Transverse colon (tissue), 4 donors: ENCODE data around the gene RGS13. TPM values are rescaled to one million over a fixed set of nuclear protein-coding genes. Genes with fewer than 3 reads are reported as not detected.

Experiments used
- DNase-seq: peaks from one replicate; pipeline ENCODE4 v3.0.0-alpha.2; 2019
- H3K27ac ChIP-seq, 4 donors: fragments of 200-600 bp; sonication (generic); 2 replicates each; pipeline ENCODE4 v1.5.1; 2016 to 2018; ENCODE audit warnings: inconsistent platforms in 4 of 4
- H3K27me3 ChIP-seq: fragments of 200-600 bp; sonication (generic); 2 replicates; pipeline ENCODE4 v1.5.1; 2017; ENCODE audit warnings: inconsistent platforms
- H3K36me3 ChIP-seq, 4 donors: fragments of 200-600 bp; sonication (generic); 2 replicates each; pipeline ENCODE4 v1.5.1; 2017 to 2019; ENCODE audit warnings: inconsistent platforms in 4 of 4
- H3K4me1 ChIP-seq, 4 donors: fragments of 200-600 bp; sonication (generic); 2 replicates each; pipeline ENCODE4 v1.5.1; 2017 to 2020; ENCODE audit warnings: inconsistent platforms in 4 of 4
- H3K4me3 ChIP-seq, 4 donors: fragments of 200-600 bp; sonication (generic); 1 replicate in 1 of 4; 2 replicates in 3 of 4; pipeline versions ENCODE4 v1.5.1 to v1.6.1; 2017 to 2019; ENCODE audit warnings: inconsistent platforms in 4 of 4
- H3K9me3 ChIP-seq, 2 donors: fragments of 200-600 bp; sonication (generic); 2 replicates each; pipeline ENCODE4 v1.5.1; 2017 to 2019; ENCODE audit warnings: inconsistent platforms in 2 of 2
- EP300 ChIP-seq: sonication (generic); formaldehyde crosslinking; IDR thresholded peaks from one replicate; pipeline ENCODE4 v1.6.1; 2017; ENCODE audit warnings: antibody characterized with exemption, low read depth
- POLR2A ChIP-seq: fragments of 450-650 bp; IDR thresholded peaks from one replicate; pipeline ENCODE4 v1.6.1; 2016; ENCODE audit warnings: antibody characterized with exemption, mild to moderate bottlenecking, moderate library complexity
- POLR2AphosphoS5 ChIP-seq, 3 donors: sonication (generic); formaldehyde crosslinking; IDR thresholded peaks; one replicate each; pipeline ENCODE4 v1.6.1; 2016; ENCODE audit warnings: antibody characterized with exemption in 3 of 3
- WGBS, 2 donors: methylation state at CpG; one replicate each; pipeline ENCODE4 v1.1.5; 2018; ENCODE audit warnings: low coverage in 1 of 2; 5-methylcytosine and 5-hydroxymethylcytosine counted together
- in situ Hi-C, 4 donors: fragments of 200-750 bp; cut with MboI; loops; one replicate each; pipeline versions ENCODE4 v1.15.0 to v1.15.1; 2017; ENCODE audit warnings: low sequenced_read_pairs in 3 of 4, low pct_ligation_motif_present in 1 of 4, low pct_unique_long_range_greater_than_20kb in 1 of 4
- intact Hi-C: fragments of 100-400 bp; cut with DNase I; formaldehyde crosslinking; loops from one replicate; pipeline ENCODE4 v1.15.1; 2023; ENCODE audit warnings: low total_unique reads
- total RNA-seq, 4 donors: library from RNA; depleted of rRNA; stranded (reverse); fragments of >200 nt; gene quantifications; one replicate each; pipeline ENCODE4 v1.1.0, GENCODE V29; 2016
- TF ChIP-seq, protein P1 (sequence below), 5 experiments: fragments of 200-600 bp in 3 of 5; fragments of 450-650 bp in 2 of 5; sonication (generic) in 3 of 5; IDR thresholded peaks; 1 replicate in 2 of 5; 2 replicates in 3 of 5; pipeline ENCODE4 v1.5.1; 2016 to 2017; ENCODE audit warnings: antibody characterized with exemption in 5 of 5, inconsistent platforms in 3 of 5, mild to moderate bottlenecking in 2 of 5, moderate library complexity in 1 of 5

The RGS13 gene
- total RNA-seq, 4 donors from 2014 or later: 1.2 to 1.3 TPM; not detected in 2

DNA sequence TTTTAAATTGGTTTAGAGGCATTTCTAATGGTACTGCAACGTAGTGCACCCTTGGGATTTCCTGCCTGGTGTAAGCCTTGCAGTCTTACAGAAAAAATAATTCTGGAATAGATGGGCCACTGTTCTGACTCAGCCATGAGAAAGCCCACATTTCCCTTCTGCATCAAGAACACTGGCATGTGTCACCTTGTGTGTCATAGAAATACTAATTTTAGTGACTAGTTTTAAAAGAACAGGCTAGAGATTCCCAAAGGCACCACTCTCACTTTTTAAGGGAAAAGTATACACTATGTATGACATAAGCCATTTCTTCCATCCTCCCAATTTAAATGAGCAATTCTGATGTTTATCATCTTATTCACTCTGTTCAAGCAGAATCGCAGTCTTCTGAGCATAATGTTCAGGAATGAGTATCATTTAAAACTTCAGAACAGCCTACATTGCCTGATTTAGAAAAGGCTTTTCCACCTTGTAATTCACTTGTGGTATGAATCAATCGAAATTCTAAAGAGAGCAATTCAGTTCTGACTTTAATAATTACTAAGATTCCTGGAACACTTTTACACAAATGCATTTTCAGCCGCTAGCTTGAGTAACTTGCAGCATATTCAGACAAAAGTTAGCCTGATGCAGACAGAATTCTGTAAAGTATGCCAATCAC, 18.8 kb downstream of the RGS13 start:
- no peak for TF ChIP-seq POLR2AphosphoS5 (IDR thresholded peaks at IDR 0.05)
- TF ChIP-seq, protein P1, sequence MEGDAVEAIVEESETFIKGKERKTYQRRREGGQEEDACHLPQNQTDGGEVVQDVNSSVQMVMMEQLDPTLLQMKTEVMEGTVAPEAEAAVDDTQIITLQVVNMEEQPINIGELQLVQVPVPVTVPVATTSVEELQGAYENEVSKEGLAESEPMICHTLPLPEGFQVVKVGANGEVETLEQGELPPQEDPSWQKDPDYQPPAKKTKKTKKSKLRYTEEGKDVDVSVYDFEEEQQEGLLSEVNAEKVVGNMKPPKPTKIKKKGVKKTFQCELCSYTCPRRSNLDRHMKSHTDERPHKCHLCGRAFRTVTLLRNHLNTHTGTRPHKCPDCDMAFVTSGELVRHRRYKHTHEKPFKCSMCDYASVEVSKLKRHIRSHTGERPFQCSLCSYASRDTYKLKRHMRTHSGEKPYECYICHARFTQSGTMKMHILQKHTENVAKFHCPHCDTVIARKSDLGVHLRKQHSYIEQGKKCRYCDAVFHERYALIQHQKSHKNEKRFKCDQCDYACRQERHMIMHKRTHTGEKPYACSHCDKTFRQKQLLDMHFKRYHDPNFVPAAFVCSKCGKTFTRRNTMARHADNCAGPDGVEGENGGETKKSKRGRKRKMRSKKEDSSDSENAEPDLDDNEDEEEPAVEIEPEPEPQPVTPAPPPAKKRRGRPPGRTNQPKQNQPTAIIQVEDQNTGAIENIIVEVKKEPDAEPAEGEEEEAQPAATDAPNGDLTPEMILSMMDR (IDR thresholded peaks at IDR 0.05): no peak
- no peak for TF ChIP-seq EP300
- TF ChIP-seq POLR2A: no peak

DNA sequence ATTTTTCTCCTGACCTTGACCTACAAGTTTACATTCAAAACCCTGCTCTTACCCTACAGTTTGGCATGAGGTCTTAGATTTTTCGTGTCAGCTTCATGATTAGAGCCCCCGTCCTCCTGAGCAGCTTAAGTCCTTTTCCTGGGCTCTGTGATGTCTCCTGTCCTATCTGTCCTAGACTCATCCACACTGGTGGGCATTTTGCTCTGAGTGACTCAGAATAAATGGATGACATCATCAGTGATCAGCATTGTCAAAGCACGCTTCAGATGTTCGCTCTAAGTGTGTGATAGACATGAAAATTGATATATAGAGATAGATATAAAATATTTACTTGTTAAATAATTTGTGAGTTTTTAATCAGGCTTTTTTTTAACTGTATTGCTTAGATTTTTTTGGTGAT, 21.8 kb downstream of the RGS13 start:
- Histone ChIP-seq H3K9me3 (no peaks in the 10 kb centered on the region), H3K4me3 (no peak overlapping the region), H3K36me3 (no peaks in the 10 kb centered on the region), H3K27me3 (no peaks in the 10 kb centered on the region), H3K27ac (no peak overlapping the region), H3K4me1 (no peaks in the 10 kb centered on the region)
- no peak for DNase-seq
- WGBS, 2 donors: 70 to 83% methylated on average over 4 of the region's 4 CpGs
- intact Hi-C loops (no loop called here), in situ Hi-C loops (no loop called here)
- TF ChIP-seq EP300 (no peak), POLR2A (no peak), POLR2AphosphoS5 (IDR thresholded peaks at IDR 0.05) (no peak)
- TF ChIP-seq, protein P1 (IDR thresholded peaks at IDR 0.05): no peak

More for the DNA sequence above, 18.8 kb downstream of the RGS13 start:
- Histone ChIP-seq H3K4me3 (no peak overlapping the region), H3K27me3 (no peaks in the 10 kb centered on the region), H3K27ac (no peak overlapping the region), H3K4me1 (no peaks in the 10 kb centered on the region), H3K9me3 (no peaks in the 10 kb centered on the region), H3K36me3 (no peaks in the 10 kb centered on the region)
- DNase-seq: no peak
- in situ Hi-C loops: no loop called here
- intact Hi-C loops: no loop called here
- 61 to 71% methylated on average over 4 of the region's 4 CpGs for WGBS, 2 donors

DNA sequence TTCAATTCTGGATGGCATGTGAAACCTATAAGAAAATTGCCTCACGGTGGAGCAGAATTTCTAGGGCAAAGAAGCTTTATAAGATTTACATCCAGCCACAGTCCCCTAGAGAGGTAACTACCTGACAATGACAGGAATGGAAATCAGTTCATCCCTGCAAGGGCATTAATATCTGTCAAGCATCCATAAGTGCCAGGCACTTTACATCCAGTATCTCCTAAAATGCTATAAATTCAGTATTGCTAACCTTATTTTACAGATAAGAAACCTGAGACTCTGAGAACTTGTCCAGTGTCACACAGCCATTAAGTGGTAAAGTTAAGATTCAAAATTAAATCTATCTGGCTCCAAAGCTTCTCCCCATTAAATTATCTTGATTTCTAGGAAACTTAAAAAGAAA, 22.3 kb downstream of the RGS13 start:
- DNase-seq: no peak
- Histone ChIP-seq H3K9me3 (no peaks in the 10 kb centered on the region), H3K36me3 (no peaks in the 10 kb centered on the region), H3K27me3 (no peaks in the 10 kb centered on the region), H3K27ac (no peak overlapping the region), H3K4me1 (no peaks in the 10 kb centered on the region), H3K4me3 (no peak overlapping the region)
- TF ChIP-seq, protein P1 (IDR thresholded peaks at IDR 0.05): no peak
- TF ChIP-seq EP300: no peak
- TF ChIP-seq POLR2AphosphoS5 (IDR thresholded peaks at IDR 0.05): no peak
- no peak for TF ChIP-seq POLR2A
- in situ Hi-C loops (no loop called here), intact Hi-C loops (no loop called here)
- 63 to 90% methylated on average over 1 of the region's 1 CpG for WGBS, 2 donors

DNA sequence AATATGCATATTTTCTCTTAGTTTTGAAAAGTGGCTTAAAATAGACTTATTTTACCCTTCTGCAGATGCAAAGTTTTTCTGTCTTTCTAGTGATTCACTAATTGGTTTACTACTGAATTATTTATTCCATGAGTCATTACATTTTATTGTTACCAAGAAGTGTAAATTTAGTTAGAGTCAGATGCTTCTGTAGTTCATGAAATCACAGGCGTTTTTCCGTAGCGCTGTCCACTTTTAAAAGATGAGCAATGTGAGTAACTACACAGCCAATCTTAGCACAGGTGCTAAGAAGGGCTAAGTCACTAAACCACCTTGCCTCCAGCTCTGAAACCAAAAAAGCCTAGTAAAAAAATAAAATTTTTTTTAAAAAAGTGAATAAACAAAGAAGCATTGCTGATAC, 24.7 kb downstream of the RGS13 start:
- intact Hi-C loops: no loop called here
- no peak for DNase-seq
- Histone ChIP-seq H3K27ac (no peak overlapping the region), H3K4me1 (no peaks in the 10 kb centered on the region), H3K9me3 (no peaks in the 10 kb centered on the region), H3K4me3 (no peak overlapping the region), H3K36me3 (no peaks in the 10 kb centered on the region), H3K27me3 (no peaks in the 10 kb centered on the region)
- TF ChIP-seq EP300 (no peak), POLR2AphosphoS5 (IDR thresholded peaks at IDR 0.05) (no peak), POLR2A (no peak)
- TF ChIP-seq, protein P1 (IDR thresholded peaks at IDR 0.05): no peak
- in situ Hi-C loops: no loop called here
- WGBS, 2 donors: 75 to 86% methylated on average over 3 of the region's 3 CpGs
